Subcutaneous adipose tissue (tissue), 4 donors: Measurements from ENCODE around the gene SPOPL. TPM values are rescaled to one million over a fixed set of nuclear protein-coding genes. Genes with fewer than 3 reads are reported as not detected.

ENCODE experiments used
- CTCF ChIP-seq: fragments of 450-650 bp; IDR thresholded peaks from one replicate; pipeline ENCODE4 v1.5.1; 2016; ENCODE audit warnings: low read depth, mild to moderate bottlenecking, control low read depth, antibody characterized with exemption, moderate library complexity
- total RNA-seq, 4 donors: library from RNA; depleted of rRNA; stranded (reverse); fragments of >200 nt; gene quantifications; one replicate each; pipeline ENCODE4 v1.1.0, GENCODE V29; 2016

SPOPL gene
- total RNA-seq, 4 donors from 2014 or later = 23.9 to 35.5 (median 31.7) TPM

DNA sequence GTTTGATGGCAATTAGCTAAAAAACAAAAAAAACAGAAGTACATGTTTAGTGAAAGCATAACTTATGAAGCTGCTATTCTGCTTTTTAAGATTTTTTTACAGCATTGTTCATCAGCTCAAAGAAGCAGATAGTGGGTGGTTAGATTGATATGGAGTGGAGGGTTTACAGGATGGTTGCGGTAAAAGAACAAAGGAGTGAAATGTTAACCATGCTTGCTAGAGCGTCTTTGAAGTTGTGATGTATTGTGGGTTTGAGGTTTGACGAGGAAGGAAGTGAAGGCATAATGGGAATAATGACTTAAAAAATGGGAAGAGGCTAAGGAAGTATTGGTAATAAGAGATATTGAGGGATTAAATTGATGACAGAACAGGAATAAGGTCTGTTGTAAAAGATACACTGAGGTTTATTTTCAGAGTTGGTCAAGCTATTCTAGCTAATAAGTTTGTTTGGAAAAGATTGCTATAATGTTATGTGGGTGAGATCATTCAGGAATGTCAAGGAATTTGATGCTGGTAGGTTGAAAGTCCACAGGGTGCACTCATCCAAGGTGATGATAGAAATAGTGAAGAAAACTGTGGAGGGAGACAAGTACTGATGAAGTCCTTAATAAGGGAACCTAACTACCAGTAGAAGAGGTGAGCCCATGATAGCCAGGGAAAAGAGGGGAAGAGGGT is 14.6 kb downstream of the SPOPL start:
- TF ChIP-seq CTCF = no peak

DNA sequence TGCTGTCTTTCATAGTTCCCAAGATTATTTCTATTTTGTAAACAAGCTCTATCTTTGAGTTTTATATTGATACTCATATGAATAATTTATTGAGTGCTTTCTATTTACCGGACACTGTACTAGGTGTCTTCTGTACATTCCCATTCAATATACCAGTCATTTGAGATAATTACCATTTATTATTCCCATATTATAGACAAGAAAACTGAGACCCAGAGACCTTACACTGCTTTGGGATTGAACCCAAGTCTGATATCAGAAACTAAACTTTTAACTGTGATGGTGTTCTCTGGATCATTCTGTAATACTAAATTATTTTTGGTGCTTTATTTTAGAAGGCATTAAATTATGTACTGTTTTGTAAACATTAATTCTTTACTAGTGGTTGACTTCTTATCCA is 17.3 kb downstream of the SPOPL start:
- TF ChIP-seq CTCF = no peak

DNA sequence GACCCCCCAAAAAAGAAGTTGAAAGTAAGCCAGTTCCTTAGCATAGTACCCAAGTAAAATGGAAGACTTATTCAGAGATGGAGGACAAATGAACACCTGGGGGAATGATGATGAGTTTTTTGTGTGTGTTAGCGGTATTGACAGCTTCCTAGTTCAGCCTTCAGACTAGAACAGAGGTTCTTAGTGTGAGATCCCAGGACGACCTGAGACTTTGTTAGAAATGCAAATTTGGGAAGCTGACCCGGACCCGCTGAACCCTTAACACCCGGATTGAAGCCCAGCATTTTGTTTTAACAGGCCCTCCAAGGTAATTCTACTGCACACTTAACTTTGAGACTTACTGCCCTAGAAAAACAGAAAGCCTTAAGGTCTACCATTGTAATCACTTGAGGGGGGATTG is 20.3 kb downstream of the SPOPL start:
- TF ChIP-seq CTCF = no peak

GRCh38 chr2:138522556-138522955 is 21.0 kb downstream of the SPOPL start:
- TF ChIP-seq CTCF = no peak

DNA sequence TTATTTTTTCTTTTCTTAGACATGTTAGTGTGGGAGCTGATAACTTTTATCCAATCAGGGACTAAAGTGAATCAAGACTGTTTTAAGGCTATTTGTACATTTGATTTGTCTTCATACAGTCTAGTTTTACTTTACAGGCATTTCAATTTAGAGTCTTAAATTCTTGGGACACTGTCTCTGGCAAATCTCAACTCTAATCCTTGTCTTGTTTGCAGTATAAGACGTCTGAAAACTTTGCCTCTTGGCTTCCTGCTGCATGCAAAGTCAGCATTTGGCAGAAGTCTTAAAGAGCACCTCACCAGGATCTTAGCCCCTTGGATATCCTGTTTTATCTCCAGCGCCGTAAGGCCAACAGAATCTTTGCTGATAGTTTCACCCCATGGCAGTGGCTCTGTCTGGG is 30.3 kb downstream of the SPOPL start:
- TF ChIP-seq CTCF = no peak

DNA sequence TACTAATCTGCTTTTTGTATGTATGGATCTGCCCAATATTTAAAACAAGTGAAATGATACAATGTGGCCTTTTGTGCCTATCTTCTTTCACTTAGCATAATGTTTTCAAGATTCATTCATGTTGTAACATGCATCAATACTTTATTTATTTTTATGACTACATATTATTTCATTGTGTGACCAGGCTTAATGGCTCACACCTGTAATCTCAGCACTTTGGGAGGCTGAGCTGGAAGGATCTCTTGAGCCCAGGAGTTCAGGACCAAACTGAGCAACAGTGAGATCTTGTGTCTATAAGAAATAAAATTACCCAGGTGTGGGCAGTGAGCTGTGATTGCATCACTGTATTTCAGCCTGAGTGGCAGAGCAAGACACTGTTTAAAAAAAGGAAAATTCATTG is 33.2 kb downstream of the SPOPL start:
- TF ChIP-seq CTCF = no peak

DNA sequence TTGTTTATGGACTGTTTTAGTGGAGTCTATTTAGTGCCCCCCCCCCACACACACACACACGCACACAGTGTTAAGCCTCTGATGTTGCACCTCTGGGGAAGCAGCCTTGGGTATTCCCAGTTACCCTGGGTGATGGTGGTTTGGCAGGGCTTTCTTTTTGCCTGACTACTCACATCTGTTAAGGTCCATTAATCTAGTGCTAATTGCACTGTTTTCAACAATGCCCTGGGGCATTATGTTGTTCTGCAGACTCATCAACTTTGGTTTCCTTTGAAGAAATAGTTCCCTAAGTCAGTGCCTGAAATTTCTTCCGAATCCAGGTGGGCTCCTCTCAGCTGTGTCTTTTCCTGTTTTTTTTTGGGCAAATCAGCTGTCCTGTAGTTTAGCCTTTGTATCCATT is 34.7 kb downstream of the SPOPL start:
- no peak for TF ChIP-seq CTCF
